Measurements from ENCODE around the gene ATP1B1.

ATP1B1 gene

DNA sequence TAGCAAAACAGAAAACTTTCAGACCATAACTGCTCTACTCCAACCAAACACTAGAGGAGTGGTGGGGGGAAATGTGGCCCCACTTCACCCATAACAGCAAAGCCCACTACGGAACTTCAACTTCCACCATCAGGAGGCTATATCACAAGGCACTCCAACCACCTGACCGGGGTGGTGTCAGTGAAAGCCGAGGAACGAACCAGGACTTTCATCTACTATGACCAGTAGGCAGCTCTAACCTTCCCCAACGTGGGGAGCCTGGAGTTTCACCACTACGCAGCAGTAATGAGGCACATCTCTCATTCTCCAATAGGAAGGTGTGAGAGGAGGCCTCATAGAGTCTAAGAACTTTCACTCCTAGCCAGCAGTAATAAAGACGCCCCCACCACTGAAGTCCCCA, 42.4 kb upstream of the ATP1B1 start:
- Histone ChIP-seq H3K4me3 (replicated peaks; ENCODE audit: low read depth, low read length) (no peak overlapping the region), H3K36me3 (ENCODE audit: control insufficient read depth, insufficient read depth, low read length) (no peaks in the 10 kb centered on the region), H3K27me3 (replicated peaks; ENCODE audit: control insufficient read depth, insufficient read depth, low read length) (no peaks in the 10 kb centered on the region)
- TF ChIP-seq CTCF (IDR thresholded peaks at IDR 0.05; ENCODE audit: insufficient read depth, low read length, poor library complexity, severe bottlenecking), result no peak
- no peak for DNase-seq (ENCODE audit: extremely low read depth, insufficient read length)

DNA sequence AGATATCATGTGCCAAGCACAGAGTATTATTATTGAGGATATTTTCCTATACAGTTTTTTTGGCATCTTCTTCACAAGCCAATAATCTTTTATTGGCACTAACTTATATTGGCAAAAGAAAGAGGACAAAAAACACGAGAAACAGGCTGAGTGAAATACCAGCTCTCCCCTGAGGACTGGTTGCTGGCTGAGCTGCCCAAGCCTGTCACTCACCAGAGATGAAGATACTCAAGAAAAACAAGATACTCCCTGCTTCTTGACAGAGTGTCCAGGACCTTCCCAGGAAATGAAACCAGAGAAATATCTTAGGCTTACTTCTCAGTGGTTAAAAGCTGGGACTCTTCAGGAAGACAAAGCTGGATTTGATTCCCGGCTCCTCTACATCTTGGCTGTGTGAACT, 35.9 kb upstream of the ATP1B1 start:
- no peaks in the 10 kb centered on the region for H3K27me3 ChIP-seq (replicated peaks; ENCODE audit: control insufficient read depth, insufficient read depth, low read length)
- no peak for TF ChIP-seq CTCF (IDR thresholded peaks at IDR 0.05; ENCODE audit: insufficient read depth, low read length, poor library complexity, severe bottlenecking)
- no peaks in the 10 kb centered on the region for H3K36me3 ChIP-seq (ENCODE audit: control insufficient read depth, insufficient read depth, low read length)
- no peak overlapping the region for H3K4me3 ChIP-seq (replicated peaks; ENCODE audit: low read depth, low read length)
- no peak for DNase-seq (ENCODE audit: extremely low read depth, insufficient read length)

- TF ChIP-seq CTCF (IDR thresholded peaks at IDR 0.05; ENCODE audit: insufficient read depth, low read length, poor library complexity, severe bottlenecking), result no peak
- Histone ChIP-seq H3K36me3 (ENCODE audit: control insufficient read depth, insufficient read depth, low read length) (no peaks in the 10 kb centered on the region), H3K27me3 (replicated peaks; ENCODE audit: control insufficient read depth, insufficient read depth, low read length) (no peaks in the 10 kb centered on the region), H3K4me3 (replicated peaks; ENCODE audit: low read depth, low read length) (no peak overlapping the region)
- no peak for DNase-seq (ENCODE audit: extremely low read depth, insufficient read length)
Observed at GRCh38 chr1:169070958-169071357, 35.5 kb upstream of the ATP1B1 start.

- no peak for TF ChIP-seq CTCF (IDR thresholded peaks at IDR 0.05; ENCODE audit: insufficient read depth, low read length, poor library complexity, severe bottlenecking)
- H3K4me3 ChIP-seq (replicated peaks; ENCODE audit: low read depth, low read length), result no peak overlapping the region
- no peak for DNase-seq (ENCODE audit: extremely low read depth, insufficient read length)
- no peaks in the 10 kb centered on the region for H3K36me3 ChIP-seq (ENCODE audit: control insufficient read depth, insufficient read depth, low read length)
- no peaks in the 10 kb centered on the region for H3K27me3 ChIP-seq (replicated peaks; ENCODE audit: control insufficient read depth, insufficient read depth, low read length)
Observed at GRCh38 chr1:169072945-169073725, 33.4 kb upstream of the ATP1B1 start.

DNA sequence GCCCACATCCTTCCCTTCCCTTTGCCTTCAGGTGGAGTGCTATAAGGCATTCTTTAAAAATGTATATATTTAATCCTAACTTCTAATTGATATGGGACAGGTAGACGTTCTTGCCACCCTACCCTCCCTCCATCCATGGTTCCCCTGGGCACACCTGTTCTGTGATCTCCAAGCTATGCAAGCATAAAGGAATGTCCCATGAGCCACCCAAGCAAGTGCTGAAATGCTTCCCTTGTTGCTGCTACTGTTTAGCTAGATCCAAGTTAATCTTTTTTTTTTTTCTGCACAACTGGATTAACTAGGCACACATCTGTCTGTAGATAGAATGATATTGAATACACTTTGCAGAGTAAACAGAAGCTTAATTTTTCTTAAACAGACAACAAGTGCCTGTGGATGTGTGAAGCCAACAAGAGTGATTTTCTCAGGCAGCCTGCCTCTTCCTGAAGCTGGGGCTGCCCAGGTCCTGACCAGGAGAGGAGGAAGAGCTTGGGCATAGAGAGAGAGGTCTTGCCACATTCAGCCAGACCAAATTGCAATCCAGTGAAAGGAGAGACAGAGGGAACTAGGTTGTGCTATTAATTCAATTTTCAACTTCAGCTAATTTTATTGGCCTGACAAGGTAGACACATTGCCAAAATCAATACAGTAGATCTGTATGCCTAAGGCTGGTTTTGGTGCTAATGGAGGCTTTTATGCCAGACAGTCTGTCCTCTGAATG, 28.2 kb upstream of the ATP1B1 start:
- Histone ChIP-seq H3K27me3 (replicated peaks; ENCODE audit: control insufficient read depth, insufficient read depth, low read length) (no peaks in the 10 kb centered on the region), H3K36me3 (ENCODE audit: control insufficient read depth, insufficient read depth, low read length) (no peaks in the 10 kb centered on the region), H3K4me3 (replicated peaks; ENCODE audit: low read depth, low read length) (no peak overlapping the region)
- TF ChIP-seq CTCF (IDR thresholded peaks at IDR 0.05; ENCODE audit: insufficient read depth, low read length, poor library complexity, severe bottlenecking), result no peak
- DNase-seq (ENCODE audit: extremely low read depth, insufficient read length), result no peak
